Measurements from ENCODE around the gene KCNAB1.
"Not testable (repeated sequence)": the region's sequence is repeated elsewhere in the genome, so short reads cannot be mapped to it uniquely, and the experiment has no call there.

- TF ChIP-seq, protein P1, sequence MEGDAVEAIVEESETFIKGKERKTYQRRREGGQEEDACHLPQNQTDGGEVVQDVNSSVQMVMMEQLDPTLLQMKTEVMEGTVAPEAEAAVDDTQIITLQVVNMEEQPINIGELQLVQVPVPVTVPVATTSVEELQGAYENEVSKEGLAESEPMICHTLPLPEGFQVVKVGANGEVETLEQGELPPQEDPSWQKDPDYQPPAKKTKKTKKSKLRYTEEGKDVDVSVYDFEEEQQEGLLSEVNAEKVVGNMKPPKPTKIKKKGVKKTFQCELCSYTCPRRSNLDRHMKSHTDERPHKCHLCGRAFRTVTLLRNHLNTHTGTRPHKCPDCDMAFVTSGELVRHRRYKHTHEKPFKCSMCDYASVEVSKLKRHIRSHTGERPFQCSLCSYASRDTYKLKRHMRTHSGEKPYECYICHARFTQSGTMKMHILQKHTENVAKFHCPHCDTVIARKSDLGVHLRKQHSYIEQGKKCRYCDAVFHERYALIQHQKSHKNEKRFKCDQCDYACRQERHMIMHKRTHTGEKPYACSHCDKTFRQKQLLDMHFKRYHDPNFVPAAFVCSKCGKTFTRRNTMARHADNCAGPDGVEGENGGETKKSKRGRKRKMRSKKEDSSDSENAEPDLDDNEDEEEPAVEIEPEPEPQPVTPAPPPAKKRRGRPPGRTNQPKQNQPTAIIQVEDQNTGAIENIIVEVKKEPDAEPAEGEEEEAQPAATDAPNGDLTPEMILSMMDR (conservative IDR thresholded peaks at IDR 0.05; ENCODE audit: low read depth, low read length): not testable (repeated sequence)
- not testable (repeated sequence) for TF ChIP-seq EZH2 (IDR thresholded peaks at IDR 0.05; ENCODE audit: borderline replicate concordance, low read depth, low read length, poor library complexity, severe bottlenecking)
These were observed 21.0 kb upstream of the KCNAB1 start for GRCh38 chr3:156099348-156099747.
